K562 (cell line): ENCODE results near the gene RAG2. TPM values are rescaled to one million over a fixed set of nuclear protein-coding genes. Genes with fewer than 3 reads are reported as not detected.

ENCODE experiments used
- ATAC-seq: fragments of 200-7000 bp; cut with Tn5 transposase; 3 replicates; pipeline ENCODE4 v1.9.1; 2020; ENCODE audit warnings: moderate library complexity
- BruUV-seq: library from RNA; stranded (reverse); fragments of 400-500 nt; replicated peaks from 2 replicates; lab custom pipeline; 2021; lab: Mats Ljungman, UMichigan
- CTCF ChIA-PET: fragments of 300-600 bp; formaldehyde crosslinking; extraction: SDS; loops from one replicate; lab custom pipeline; 2021; ENCODE audit warnings: low intra/inter-chr PET ratio; lab: Yijun Ruan, JAX
- POLR2A ChIA-PET: fragments of 300-600, 350-650 bp; sonication (Branson Sonifier 250); formaldehyde crosslinking; extraction: SDS; loops from one replicate; lab custom pipeline; 2021; ENCODE audit warnings: antibody characterized with exemption, inconsistent platforms; lab: Yijun Ruan, JAX
- DNase-seq, 4 experiments: peaks; one replicate each; pipeline versions ENCODE4 v3.0.0 to v3.0.0-alpha.2; 2011 to 2018; ENCODE audit warnings: low spot score in 3 of 4, mixed read lengths in 3 of 4; ENCODE audit errors: extremely low read depth in 1 of 4
- FAIRE-seq: peaks from 2 replicates; lab custom pipeline; 2011; peaks lifted over from hg19 to GRCh38; lab: Jason Lieb, UNC
- H2AFZ ChIP-seq: 2 replicates; pipeline ENCODE4 v1.6.0; 2011; ENCODE audit warnings: low read depth, low read length, control low read depth, inconsistent platforms
- H3K27ac ChIP-seq: fragments of 200-600 bp; 3 replicates; pipeline ENCODE4 v1.8.0; 2011; ENCODE audit warnings: low read depth, mild to moderate bottlenecking, control low read depth, inconsistent platforms, low read length, moderate library complexity, mixed read lengths; ENCODE audit errors: extremely low read depth
- H3K27me3 ChIP-seq, 2 experiments: fragments of 300-600 bp in 1 of 2; 2 replicates in 1 of 2; 3 replicates in 1 of 2; pipeline versions ENCODE4 v1.6.0 to v1.8.0; 2011; ENCODE audit warnings: inconsistent platforms in 2 of 2, low read length in 2 of 2, mild to moderate bottlenecking in 1 of 2, mixed read lengths in 1 of 2, moderate library complexity in 1 of 2; ENCODE audit not compliant: control insufficient read depth in 2 of 2, insufficient read depth in 2 of 2
- H3K36me3 ChIP-seq: fragments of 300-600 bp; 3 replicates; pipeline ENCODE4 v1.8.0; 2011; ENCODE audit warnings: mild to moderate bottlenecking, low read length, inconsistent platforms; ENCODE audit not compliant: control insufficient read depth, insufficient read depth
- H3K4me1 ChIP-seq, 2 experiments: fragments of 200-600 bp in 1 of 2; replicated peaks in 1 of 2; 2 replicates in 1 of 2; 3 replicates in 1 of 2; pipeline versions ENCODE4 v1.5.1 to v1.8.0; 2011; ENCODE audit warnings: inconsistent platforms in 2 of 2, low read length in 2 of 2, mild to moderate bottlenecking in 1 of 2, mixed read lengths in 1 of 2, moderate library complexity in 1 of 2; ENCODE audit not compliant: control insufficient read depth in 2 of 2, insufficient read depth in 2 of 2
- H3K4me2 ChIP-seq: 2 replicates; pipeline ENCODE4 v1.6.1; 2011; ENCODE audit warnings: low read length, control low read depth, inconsistent platforms, mixed read lengths; ENCODE audit not compliant: insufficient read depth
- H3K4me3 ChIP-seq: fragments of 200-600 bp; sonication (generic), shearing (Covaris generic); 2 replicates; pipeline ENCODE4 v1.5.1; 2016; ENCODE audit warnings: control low read depth, inconsistent platforms
- H3K79me2 ChIP-seq: fragments of 200-600 bp; 3 replicates; pipeline ENCODE4 v1.8.0; 2011; ENCODE audit warnings: low read length, inconsistent platforms; ENCODE audit not compliant: control insufficient read depth, insufficient read depth
- H3K9ac ChIP-seq, 2 experiments: 2 replicates each; pipeline versions ENCODE4 v1.6.0 to v1.6.1; 2011; ENCODE audit warnings: low read depth in 2 of 2, low read length in 2 of 2, control low read depth in 1 of 2, inconsistent platforms in 1 of 2, mild to moderate bottlenecking in 1 of 2, mixed read lengths in 1 of 2; ENCODE audit not compliant: insufficient read depth in 1 of 2
- H3K9me1 ChIP-seq: one replicate; pipeline ENCODE4 v1.6.0; 2011; ENCODE audit warnings: inconsistent platforms, mild to moderate bottlenecking, low read length, moderate library complexity; ENCODE audit not compliant: control insufficient read depth, insufficient read depth
- H3K9me3 ChIP-seq: replicated peaks from 2 replicates; pipeline ENCODE4 v1.5.1; 2011; ENCODE audit warnings: low read depth, low read length, inconsistent platforms; ENCODE audit not compliant: control insufficient read depth, insufficient read depth
- H4K20me1 ChIP-seq: replicated peaks from 2 replicates; pipeline ENCODE4 v1.6.1; 2011; ENCODE audit warnings: low read length, inconsistent platforms, mixed read lengths; ENCODE audit not compliant: control insufficient read depth, insufficient read depth
- CREB1 ChIP-seq, 2 experiments: sonication (generic) in 1 of 2; formaldehyde crosslinking in 1 of 2; IDR thresholded peaks; 2 replicates each; pipeline versions ENCODE4 v1.6.1 to v1.8.0; 2012 to 2022; ENCODE audit warnings: inconsistent platforms in 1 of 2, mild to moderate bottlenecking in 1 of 2, missing genetic modification reagents in 1 of 2, moderate library complexity in 1 of 2
- KAT7 ChIP-seq: sonication (generic); formaldehyde crosslinking; IDR thresholded peaks from 2 replicates; pipeline ENCODE4 v1.8.0; 2022; ENCODE audit warnings: missing genetic modification reagents, mild to moderate bottlenecking, borderline replicate concordance
- KDM1A ChIP-seq, 2 experiments: fragments of 450-650 bp; IDR thresholded peaks; 2 replicates each; pipeline ENCODE4 v1.6.1; 2016; ENCODE audit warnings: mild to moderate bottlenecking in 2 of 2
- KDM5B ChIP-seq: fragments of 200-600 bp; sonication (generic); IDR thresholded peaks from 2 replicates; pipeline ENCODE4 v1.6.1; 2012; ENCODE audit warnings: low read depth, mild to moderate bottlenecking, moderate library complexity, low read length, control low read depth, inconsistent platforms; ENCODE audit not compliant: insufficient replicate concordance
- MAZ ChIP-seq, 2 experiments: fragments of 450-650 bp in 1 of 2; sonication (generic) in 1 of 2; formaldehyde crosslinking; IDR thresholded peaks in 1 of 2; conservative IDR thresholded peaks in 1 of 2; 2 replicates each; pipeline versions ENCODE4 v1.4.0 to v1.5.0; 2020; ENCODE audit warnings: mild to moderate bottlenecking in 1 of 2, missing genetic modification reagents in 1 of 2
- NR3C1 ChIP-seq: sonication (generic); formaldehyde crosslinking; IDR thresholded peaks from 2 replicates; pipeline ENCODE4 v1.8.1; 2022; ENCODE audit warnings: missing genetic modification reagents
- TOE1 ChIP-seq, 2 experiments: fragments of 450-650 bp in 1 of 2; sonication (generic) in 1 of 2; formaldehyde crosslinking in 1 of 2; IDR thresholded peaks; 2 replicates each; pipeline versions ENCODE4 v1.7.1 to v1.8.0; 2016 to 2022; ENCODE audit warnings: borderline replicate concordance in 2 of 2, mild to moderate bottlenecking in 2 of 2, antibody characterized with exemption in 1 of 2, inconsistent platforms in 1 of 2, low read depth in 1 of 2, missing genetic modification reagents in 1 of 2, moderate library complexity in 1 of 2
- ZNF586 ChIP-seq: fragments of 450-650 bp; formaldehyde crosslinking; conservative IDR thresholded peaks from 2 replicates; pipeline ENCODE4 v1.4.0; 2020; ENCODE audit warnings: mild to moderate bottlenecking, moderate library complexity
- WGBS: fragments of 100-300 bp; shearing (Covaris generic); methylation state at CpG from one replicate; pipeline ENCODE4 v1.1.6; 2016; ENCODE audit warnings: low coverage, mixed read lengths; ENCODE audit not compliant: insufficient coverage; ENCODE audit errors: missing lambda C conversion rate; 5-methylcytosine and 5-hydroxymethylcytosine counted together
- in situ Hi-C: fragments of 300-500 bp; cut with MboI; formaldehyde crosslinking; loops from 4 replicates; pipeline ENCODE4 v1.15.0; 2018; ENCODE audit warnings: inconsistent platforms, mixed read lengths
- intact Hi-C: fragments of 100-400 bp; cut with micrococcal nuclease; formaldehyde crosslinking; loops from 2 replicates; pipeline ENCODE4 v1.14.2; 2022
- polyA plus RNA-seq, 8 experiments: library from polyadenylated mRNA; depleted of rRNA in 4 of 8; stranded (reverse) in 5 of 8; unstranded in 3 of 8; fragments of >200 nt; fragmentation: Nextera tagmentation in 2 of 8; fragmentation: Illumina TruSeq in 1 of 8; extraction: Ambion mirVana in 2 of 8; extraction: Trizol in 1 of 8; gene quantifications; 2 replicates each; pipeline versions ENCODE4 v1.2.1 to v1.2.3, GENCODE V29; 2011 to 2014; ENCODE audit warnings: inconsistent platforms in 1 of 8, missing spikeins in 1 of 8
- total RNA-seq, 7 experiments: library from RNA; depleted of rRNA in 6 of 7; stranded (reverse); fragments of >200 nt in 6 of 7; fragmentation: Illumina TruSeq in 2 of 7; extraction: Trizol in 2 of 7; gene quantifications; 2 replicates each; pipeline versions ENCODE4 v1.2.1 to v1.2.3, GENCODE V29; 2011 to 2021; ENCODE audit warnings: low replicate concordance in 1 of 7
- TF ChIP-seq, protein P1 (sequence below), 3 experiments: fragments of 200-800 bp in 1 of 3; fragments of 250-450 bp in 1 of 3; fragments of 450-650 bp in 1 of 3; sonication (Bioruptor Pico) in 1 of 3; sonication (Bioruptor generic) in 1 of 3; formaldehyde crosslinking in 1 of 3; IDR thresholded peaks; 2 replicates each; pipeline versions ENCODE4 v1.6.1 to v1.8.0; 2016 to 2022; ENCODE audit warnings: mild to moderate bottlenecking in 2 of 3, missing genetic modification characterization in 2 of 3, missing compliant biosample characterization in 1 of 3, moderate library complexity in 1 of 3
- TF ChIP-seq, protein P2 (sequence below): sonication (generic); formaldehyde crosslinking; IDR thresholded peaks from 2 replicates; pipeline ENCODE4 v1.4.0; 2020; ENCODE audit warnings: mild to moderate bottlenecking, missing genetic modification reagents

Gene RAG2
- total and polyA plus RNA-seq, 9 of the 15 experiments (the other 6 are each of a cell fraction or from before 2014, with no cell fraction given): 0.06 to 2.7 (median 0.26) TPM; not detected in 3

DNA sequence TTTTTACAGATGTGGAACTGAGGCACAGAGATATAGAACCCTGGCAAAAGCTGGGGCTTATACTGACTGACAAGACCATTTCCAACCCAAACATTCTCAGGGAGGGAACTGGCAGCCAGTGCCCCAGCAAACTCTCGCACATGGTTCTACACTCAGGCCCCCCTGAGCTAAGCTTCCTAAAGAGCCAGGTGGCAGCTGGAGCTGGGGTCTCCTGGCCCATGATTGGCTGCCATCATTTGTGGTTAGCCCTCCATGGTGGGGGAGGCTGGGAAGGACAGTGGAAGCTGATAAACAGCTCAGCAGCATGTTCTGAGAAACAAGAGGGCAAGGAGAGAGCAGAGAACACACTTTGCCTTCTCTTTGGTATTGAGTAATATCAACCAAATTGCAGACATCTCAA, 30.3 kb downstream of the RAG2 start, which contains the start of gene RAG1:
TSS of gene RAG1 (plus strand) at position 314 of the 400 bp plus-strand sequence. CDS start 5,298 bp downstream, outside the sequence.
- Histone ChIP-seq H3K27ac (no peak within 1 kb of the TSS), H3K9ac (no peak within 1 kb of the TSS), H3K4me3 (no peak within 1 kb of the TSS), H3K9me1 (no peaks in the 10 kb centered on the region), H3K9me3 (no peaks in the 10 kb centered on the region), H3K79me2 (no peaks in the 10 kb centered on the region), H3K4me2 (no peak within 1 kb of the TSS), H4K20me1 (no peaks in the 10 kb centered on the region), H3K4me1 (peaks cover 3 to 7% of the 10 kb centered on the region in 2 experiments; a peak in 2 of 5 replicates), H3K27me3 (no peaks in the 10 kb centered on the region), H3K36me3 (no peaks in the 10 kb centered on the region), H2AFZ (no peak within 1 kb of the TSS)
- in situ Hi-C loops: no loop called here
- no peak for TF ChIP-seq KDM1A (IDR thresholded peaks at IDR 0.05)
- TF ChIP-seq, protein P1, sequence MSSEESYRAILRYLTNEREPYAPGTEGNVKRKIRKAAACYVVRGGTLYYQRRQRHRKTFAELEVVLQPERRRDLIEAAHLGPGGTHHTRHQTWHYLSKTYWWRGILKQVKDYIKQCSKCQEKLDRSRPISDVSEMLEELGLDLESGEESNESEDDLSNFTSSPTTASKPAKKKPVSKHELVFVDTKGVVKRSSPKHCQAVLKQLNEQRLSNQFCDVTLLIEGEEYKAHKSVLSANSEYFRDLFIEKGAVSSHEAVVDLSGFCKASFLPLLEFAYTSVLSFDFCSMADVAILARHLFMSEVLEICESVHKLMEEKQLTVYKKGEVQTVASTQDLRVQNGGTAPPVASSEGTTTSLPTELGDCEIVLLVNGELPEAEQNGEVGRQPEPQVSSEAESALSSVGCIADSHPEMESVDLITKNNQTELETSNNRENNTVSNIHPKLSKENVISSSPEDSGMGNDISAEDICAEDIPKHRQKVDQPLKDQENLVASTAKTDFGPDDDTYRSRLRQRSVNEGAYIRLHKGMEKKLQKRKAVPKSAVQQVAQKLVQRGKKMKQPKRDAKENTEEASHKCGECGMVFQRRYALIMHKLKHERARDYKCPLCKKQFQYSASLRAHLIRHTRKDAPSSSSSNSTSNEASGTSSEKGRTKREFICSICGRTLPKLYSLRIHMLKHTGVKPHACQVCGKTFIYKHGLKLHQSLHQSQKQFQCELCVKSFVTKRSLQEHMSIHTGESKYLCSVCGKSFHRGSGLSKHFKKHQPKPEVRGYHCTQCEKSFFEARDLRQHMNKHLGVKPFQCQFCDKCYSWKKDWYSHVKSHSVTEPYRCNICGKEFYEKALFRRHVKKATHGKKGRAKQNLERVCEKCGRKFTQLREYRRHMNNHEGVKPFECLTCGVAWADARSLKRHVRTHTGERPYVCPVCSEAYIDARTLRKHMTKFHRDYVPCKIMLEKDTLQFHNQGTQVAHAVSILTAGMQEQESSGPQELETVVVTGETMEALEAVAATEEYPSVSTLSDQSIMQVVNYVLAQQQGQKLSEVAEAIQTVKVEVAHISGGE (CRISPR knock-in tag; IDR thresholded peaks at IDR 0.05): no peak
- TF ChIP-seq CREB1 (IDR thresholded peaks at IDR 0.05): no peak
- TF ChIP-seq CREB1 (CRISPR knock-in tag; IDR thresholded peaks at IDR 0.05): no peak
- TF ChIP-seq MAZ (CRISPR knock-in tag; conservative IDR thresholded peaks at IDR 0.05 in 1 of 2, IDR thresholded peaks at IDR 0.05 in 1 of 2): no peak
- no peak for TF ChIP-seq NR3C1 (CRISPR knock-in tag)
- TF ChIP-seq, protein P2, sequence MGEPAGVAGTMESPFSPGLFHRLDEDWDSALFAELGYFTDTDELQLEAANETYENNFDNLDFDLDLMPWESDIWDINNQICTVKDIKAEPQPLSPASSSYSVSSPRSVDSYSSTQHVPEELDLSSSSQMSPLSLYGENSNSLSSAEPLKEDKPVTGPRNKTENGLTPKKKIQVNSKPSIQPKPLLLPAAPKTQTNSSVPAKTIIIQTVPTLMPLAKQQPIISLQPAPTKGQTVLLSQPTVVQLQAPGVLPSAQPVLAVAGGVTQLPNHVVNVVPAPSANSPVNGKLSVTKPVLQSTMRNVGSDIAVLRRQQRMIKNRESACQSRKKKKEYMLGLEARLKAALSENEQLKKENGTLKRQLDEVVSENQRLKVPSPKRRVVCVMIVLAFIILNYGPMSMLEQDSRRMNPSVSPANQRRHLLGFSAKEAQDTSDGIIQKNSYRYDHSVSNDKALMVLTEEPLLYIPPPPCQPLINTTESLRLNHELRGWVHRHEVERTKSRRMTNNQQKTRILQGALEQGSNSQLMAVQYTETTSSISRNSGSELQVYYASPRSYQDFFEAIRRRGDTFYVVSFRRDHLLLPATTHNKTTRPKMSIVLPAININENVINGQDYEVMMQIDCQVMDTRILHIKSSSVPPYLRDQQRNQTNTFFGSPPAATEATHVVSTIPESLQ: no peak
- TF ChIP-seq TOE1 (IDR thresholded peaks at IDR 0.05; ENCODE audit: borderline replicate concordance): no peak
- TF ChIP-seq TOE1 (CRISPR knock-in tag; IDR thresholded peaks at IDR 0.05; ENCODE audit: borderline replicate concordance, low read depth): no peak
- TF ChIP-seq KAT7 (CRISPR knock-in tag): no peak
- TF ChIP-seq KDM5B: no peak
- TF ChIP-seq ZNF586 (CRISPR knock-in tag): no peak
- DNase-seq (no peak), FAIRE-seq (no peak), ATAC-seq (no peak)
- ChIA-PET POLR2A (interaction anchor here (0.6 kb wide), 3 partner anchors 9 to 58 kb away, joined by 3 read pairs; no protein-coding TSS in a partner anchor), CTCF (interaction anchor here (0.6 to 6.9 kb wide), 2 partner anchors 55 to 71 kb away, joined by 3 to 60 read pairs; no protein-coding TSS in a partner anchor)
- no TSS peak for BruUV-seq
- intact Hi-C loops: no loop called here
- 0% methylated on average over 1 of the region's 1 CpG for WGBS
